Activated CD4-positive, alpha-beta T cell treated with anti-CD3 and anti-CD28 coated beads, Interleukin-2, amount 50 U/mL, for 1 hour (primary cell): Measurements from ENCODE around the gene SPINT2.
"Not testable (repeated sequence)": the region's sequence is repeated elsewhere in the genome, so short reads cannot be mapped to it uniquely, and the experiment has no call there.

Experiments
- DNase-seq: peaks from one replicate; pipeline ENCODE4 v3.0.0-alpha.2; 2020

SPINT2 gene, protein sequence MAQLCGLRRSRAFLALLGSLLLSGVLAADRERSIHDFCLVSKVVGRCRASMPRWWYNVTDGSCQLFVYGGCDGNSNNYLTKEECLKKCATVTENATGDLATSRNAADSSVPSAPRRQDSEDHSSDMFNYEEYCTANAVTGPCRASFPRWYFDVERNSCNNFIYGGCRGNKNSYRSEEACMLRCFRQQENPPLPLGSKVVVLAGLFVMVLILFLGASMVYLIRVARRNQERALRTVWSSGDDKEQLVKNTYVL

DNA sequence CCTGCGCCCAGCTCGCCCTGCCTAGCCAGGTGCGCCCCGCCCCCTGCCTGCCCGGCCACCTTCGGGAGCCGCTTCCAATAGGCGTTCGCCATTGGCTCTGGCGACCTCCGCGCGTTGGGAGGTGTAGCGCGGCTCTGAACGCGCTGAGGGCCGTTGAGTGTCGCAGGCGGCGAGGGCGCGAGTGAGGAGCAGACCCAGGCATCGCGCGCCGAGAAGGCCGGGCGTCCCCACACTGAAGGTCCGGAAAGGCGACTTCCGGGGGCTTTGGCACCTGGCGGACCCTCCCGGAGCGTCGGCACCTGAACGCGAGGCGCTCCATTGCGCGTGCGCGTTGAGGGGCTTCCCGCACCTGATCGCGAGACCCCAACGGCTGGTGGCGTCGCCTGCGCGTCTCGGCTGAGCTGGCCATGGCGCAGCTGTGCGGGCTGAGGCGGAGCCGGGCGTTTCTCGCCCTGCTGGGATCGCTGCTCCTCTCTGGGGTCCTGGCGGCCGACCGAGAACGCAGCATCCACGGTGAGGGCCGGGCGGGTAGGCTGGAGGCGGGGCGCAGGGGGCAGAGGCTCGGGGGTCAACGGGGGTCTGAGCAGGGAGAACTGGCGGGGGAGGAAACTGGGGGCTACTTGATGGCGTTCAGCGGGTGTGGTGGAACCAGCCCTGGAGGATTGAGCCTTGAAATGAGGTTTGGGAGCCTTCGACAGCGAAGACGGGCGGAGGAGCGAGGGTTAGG, at the start of gene SPINT2:
TSS of gene SPINT2 (plus strand) at position 88 of the 727 bp plus-strand sequence. CDS start at position 408, 320 bp downstream.
- DNase-seq = peak; percentile 45

DNA sequence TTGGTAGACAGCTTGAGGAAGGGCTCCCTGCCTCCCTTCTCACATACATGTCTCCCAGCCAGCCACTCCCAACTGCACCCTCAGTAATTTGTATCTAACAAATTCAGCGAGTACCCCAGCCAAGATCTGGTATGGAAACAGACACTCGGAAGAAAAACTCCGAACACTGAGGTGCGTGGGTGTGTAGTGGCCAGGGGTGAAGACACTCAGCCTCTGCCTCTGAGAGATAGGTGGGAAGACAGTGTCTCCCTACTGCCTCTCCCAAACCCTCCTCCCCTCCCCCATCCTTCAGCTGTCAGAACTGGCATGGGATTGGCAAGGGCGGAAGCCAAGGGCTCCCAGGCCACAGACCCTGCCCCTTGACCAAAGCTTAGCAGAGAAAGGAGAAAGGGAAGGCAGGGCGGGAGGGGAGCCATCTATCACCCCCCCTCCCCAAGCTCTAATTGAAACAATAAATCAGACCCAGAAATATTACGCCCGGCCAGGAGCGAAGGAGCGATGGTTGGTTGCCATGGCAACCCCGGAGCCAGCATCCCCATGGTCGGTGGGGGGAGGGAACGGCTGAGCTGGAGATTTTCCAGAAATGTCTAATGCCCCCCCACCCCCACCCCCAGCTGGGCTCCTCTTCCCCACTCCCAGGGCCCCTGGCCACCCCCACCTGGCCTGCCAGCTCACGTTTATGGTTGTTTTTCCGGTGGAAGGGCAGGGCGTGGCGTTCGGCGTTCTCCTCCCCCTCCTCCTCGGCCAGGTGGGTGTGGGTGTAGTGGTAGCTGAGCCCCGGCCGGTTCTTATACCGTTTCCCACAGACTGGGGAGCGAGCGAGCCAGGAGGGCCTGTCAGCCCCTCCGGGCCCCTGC, 47.4 kb upstream of the SPINT2 start:
- no peak for DNase-seq

DNA sequence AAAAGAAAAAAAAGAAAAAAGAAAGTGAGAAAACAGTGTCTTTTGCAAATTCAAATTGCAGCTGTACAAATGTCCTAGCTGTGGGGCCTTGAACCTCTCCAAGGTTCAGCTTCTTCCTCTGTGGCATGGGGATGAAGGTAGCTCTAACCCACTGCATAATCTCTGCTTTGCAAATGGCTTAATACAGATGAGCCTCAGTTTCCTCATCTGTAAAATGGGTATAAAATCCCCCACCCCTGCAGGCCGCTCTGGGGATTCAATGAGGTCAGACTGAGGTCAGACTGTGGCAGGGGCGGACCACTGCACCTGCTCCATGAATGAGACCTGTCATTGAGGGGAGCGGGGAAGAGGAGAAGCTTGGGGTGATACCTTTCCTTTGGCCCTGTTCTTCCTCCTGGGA, 46.2 kb upstream of the SPINT2 start:
- DNase-seq = no peak

DNA sequence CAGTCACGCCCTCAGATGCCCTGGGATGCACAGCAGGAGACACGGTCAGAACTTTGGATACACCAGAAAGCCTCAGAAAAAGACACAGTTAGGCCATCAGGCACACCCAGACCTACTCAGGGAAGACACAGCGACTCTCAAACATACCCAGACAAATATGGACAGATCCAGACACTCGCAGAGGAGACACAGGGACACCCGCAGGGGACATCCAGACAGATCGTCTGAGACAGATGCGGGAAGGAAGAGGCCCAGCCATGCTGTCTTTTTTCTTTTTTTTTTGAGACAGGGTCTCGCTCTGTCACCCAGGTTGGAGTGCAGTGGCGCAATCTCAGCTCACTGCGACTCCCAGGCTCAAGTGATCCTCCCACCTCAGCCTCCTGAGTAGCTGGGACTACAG, 45.2 kb upstream of the SPINT2 start:
- no peak for DNase-seq

DNA sequence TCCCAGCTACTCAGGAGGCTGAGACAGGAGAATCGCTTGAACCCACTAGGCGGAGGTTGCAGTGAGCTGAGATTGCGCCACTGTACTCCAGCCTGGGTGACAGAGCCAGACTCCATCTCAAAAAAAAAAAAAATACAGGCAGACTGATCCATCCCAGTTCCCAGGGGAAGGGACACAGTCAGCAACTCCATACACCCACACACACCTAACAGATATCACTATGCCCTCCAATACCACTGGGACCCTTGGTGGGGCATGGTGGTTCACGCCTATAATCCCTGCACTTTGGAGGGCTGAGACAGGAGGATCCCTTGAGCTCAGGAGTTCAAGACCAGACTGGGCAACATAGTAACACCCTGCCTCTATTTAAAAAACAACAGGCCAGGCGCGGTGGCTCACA, 43.0 kb upstream of the SPINT2 start:
- DNase-seq = no peak

DNA sequence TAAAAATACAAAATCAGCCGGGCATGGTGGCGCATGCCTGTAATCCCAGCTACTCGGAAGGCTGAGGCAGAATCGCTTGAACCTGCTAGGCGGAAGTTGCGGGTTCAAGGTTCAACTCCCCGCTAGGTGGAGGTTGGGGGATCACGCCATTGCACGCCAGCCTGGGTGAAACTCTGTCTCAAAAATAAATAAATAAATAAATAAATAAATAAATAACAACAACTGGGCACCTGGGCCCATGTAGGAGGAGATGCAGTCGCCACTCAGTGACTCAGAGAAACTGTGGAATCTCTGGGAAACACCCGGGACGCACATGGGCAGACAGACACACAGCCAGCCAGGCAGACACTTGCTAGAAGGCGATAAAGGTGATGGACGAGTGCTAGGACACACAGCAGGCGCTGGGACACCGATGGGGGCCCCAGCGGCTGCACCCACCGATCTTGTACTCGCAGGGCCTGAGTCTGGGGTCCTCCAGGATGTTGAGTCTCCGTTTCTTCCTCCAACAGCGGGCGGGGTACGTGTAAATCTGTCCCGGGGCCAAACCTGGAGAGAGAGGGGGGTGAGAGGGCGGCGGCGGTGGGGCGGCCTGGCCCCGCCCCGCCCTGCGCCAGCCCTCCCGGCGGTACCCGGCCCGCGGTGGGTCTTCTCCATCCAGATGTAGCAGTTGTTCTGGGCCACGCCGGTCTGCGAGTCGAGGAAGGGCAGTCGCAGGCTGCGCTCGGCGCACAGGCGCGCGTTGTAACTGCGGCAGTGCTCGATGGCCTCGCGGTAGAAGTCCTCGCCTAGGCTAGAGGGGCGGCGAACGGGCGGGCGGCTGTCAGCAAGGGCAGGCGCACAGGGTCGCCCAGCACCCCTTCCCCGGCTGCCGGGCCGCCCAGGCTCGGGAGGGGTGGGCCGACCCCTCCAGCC, 42.2 kb upstream of the SPINT2 start:
- no peak for DNase-seq

DNA sequence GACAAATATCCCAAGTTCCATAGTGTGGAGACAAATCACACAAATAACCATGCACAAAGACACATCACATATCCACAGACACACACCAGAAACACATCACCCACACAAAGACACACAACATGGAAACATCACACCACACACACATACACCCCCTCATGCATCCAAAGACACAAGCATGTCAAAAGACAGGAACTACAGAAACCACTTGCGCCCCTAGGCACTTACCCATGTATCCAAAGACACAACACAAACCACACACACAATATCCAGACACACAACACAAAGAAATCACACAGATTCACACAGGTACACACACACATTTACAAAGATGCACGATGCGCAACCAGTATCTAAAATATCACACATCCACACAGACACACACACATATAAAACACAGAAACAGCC, 41.3 kb upstream of the SPINT2 start:
- no peak for DNase-seq

DNA sequence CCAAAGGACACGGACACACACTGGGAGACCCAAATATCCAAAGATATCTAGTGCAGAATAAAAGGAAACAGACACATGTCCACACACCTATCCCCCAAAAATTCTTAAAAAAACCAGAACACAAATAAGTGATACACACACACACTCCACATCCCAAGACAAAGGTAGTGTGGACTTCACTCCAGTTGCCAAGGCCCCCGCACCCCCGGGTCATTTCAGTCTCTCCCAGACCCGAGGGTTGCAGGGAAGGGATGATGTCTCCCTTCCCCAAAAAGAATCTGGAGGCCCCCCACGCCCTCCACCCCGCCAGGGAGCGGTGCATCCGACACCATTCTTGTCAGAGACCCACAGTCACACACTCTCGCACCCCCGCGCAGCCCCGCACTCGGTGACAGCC, 40.8 kb upstream of the SPINT2 start:
- no peak for DNase-seq

DNA sequence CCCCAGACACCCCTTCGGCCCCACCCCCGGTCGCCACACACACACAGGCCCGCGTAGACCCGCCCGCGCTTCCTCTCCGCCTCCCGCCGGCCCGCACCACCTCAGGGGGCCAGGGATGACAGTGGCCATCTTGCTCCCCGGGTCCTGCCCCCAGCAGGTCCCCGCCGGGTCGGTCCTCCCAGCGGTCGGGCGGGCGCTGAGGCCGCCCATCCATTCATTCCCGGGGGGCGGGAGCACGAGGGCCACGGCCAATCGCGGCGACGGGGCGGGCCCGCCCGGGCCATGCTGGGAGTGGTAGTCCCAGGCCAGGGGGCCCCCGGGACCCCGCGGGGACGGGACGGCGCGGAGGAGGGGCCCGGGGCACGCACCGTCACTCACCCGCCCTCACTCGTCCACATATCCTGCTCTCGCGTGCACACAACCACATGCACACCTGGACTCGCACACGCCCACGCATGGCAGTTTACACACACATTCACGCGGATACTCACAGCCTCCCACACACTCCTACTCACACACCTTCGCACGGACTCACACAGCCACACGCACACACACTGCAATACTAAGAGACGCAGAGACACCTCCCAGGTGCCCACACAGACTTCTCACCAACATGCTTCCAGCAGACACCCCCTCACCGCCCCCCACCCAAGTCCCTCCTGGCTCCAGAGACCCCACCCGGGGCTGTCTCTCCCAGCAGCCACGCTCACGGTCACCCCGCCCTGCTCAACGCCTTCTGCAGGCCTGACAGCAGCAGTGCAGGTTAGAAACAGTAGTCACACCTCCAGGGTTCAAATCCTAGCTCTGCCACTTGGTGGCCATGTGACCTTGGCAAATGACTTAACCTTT, 40.1 kb upstream of the SPINT2 start, which contains the start of gene DPF1:
TSS of gene DPF1 (minus strand) at position 209 of the 849 bp plus-strand sequence. CDS start at position 129, 80 bp downstream.
- peak; percentile 29 for DNase-seq

DNA sequence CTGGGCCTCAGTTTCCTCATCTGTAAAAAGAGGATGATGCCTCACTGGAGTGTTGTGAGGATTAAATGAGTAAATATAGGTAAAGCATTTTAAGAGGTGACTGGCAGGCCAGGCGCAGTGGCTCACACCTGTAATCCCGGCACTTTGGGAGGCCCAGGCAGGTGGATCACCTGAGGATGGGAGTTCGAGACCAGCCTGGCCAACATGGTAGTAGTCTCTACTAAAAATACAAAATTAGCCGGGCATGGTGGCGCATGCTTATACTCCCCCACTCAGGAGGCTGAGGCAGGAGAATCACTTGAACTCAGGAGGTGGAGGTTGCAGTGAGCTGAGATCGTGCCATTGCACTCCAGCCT, 39.5 kb upstream of the SPINT2 start:
- DNase-seq = not testable (repeated sequence)

DNA sequence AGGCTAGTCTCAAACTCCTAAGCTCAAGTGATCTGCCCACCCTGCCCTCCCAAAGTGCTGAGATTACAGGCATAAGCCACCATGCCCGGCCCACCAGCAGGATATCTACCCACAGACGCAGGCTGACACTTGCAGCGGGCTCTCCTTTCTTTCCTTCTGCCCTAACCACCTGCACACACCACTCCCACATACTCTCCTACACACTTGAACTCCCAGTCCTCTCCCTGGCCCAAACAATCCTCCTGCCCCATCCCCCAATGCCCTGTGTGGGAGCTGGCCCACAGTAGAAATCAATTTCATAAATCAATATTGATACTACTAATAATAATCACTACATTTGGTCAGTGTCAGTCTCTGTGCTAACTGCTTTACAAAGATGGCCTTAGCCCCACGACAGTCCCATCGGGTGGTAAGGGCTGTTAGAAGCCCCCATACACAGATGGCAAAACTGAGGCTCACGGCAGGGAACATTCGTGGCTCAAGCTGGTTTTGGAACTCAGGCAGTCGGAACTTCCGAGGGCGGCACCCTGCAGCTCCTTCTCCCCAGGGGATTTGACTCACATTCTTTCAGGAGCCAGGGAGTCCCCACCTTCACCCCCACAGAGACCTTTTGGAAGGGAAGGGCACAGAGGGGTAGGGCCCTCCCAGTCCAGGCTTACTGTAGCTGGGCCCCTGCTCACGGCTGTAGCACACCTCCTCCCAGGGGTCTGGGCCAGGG, 36.9 kb upstream of the SPINT2 start:
- DNase-seq = no peak

DNA sequence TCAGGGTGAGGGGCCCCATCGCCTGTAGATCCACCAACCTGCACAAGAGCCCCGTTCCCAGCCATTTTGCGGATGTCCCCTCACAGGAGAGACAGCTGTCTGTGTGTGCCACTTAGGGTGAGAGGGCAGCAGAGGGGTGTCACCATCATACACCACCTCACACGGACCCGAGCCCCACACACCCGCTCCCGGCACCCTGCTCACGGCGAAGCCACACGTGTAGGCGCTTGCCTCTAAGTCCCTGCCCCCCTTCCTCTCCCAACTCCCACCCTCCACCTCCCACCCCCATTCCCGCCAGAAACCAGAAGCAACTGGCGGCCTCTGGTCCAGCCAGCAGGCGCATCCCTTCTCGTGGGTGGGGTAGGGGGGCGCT, 36.4 kb upstream of the SPINT2 start:
- no peak for DNase-seq

DNA sequence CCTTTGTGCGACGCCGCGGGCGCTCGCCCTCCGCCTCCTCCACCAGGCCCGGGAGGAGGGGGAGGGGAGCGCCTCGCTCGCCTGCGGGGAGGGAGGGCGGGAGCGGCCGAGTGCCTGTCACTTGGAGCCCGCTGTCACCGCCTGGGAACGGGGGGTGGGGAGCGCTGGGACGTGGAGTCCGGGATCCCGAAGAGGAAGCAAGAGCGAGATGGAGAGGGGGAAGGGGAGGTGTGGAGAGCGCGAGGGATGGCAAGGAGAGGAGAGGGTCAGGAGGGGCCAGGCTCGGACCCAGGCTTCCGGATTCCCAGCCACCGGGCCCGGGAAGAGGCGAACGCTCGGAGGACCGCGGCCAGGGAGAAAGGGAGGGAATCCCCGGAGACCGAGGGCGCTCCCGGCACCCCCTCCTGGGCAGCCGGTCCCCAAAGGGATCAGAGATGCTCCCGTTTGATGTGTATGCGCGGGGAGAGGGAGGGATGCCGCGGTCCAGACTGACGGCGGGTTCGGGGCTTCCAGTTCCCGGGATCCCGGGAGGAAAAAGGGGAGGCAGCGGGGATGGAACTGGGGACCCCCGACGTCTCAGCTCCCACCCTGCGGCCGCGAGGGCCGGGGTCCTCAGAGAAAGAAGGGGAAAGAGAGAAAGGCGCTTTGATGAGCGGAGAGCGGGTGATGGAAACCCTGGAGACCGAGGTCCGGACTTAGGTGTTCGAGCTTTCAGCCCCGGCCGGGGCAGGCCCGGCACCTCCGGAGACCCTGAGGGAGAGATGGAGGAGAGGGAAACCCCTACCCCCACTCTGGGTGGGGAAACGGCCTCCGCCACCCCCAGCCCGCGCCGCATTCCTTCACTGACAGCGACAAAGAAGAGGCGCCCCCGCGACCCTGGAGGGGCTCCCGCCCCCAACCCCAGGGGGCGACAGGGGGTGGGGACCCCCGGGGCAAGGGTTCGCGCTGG, 35.6 kb upstream of the SPINT2 start:
- no peak for DNase-seq

DNA sequence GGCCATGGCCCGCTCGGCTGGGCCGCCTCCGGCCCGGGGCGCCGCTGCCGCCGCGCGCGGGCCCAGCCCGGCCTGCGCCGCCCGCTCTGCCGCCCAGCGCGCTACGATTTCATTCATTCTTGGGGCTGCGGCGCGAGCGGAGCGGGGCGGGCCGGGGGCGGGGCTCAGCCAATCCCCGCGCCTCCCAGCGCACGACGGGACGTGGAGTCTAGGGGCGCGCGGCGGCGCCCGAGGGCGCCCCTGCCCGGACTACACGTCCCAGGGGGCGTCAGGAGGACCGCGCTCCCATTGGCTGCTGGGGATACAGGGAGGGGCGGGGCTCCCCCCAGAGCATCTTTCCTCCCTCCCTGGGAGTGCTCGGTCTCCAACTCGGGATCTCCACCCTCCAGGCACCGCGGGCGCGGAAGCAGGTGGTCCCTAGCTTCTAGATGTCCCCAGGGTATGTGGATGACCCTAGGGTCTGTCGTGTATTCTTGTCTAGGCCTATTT, 34.7 kb upstream of the SPINT2 start:
- DNase-seq = peak; percentile 57

DNA sequence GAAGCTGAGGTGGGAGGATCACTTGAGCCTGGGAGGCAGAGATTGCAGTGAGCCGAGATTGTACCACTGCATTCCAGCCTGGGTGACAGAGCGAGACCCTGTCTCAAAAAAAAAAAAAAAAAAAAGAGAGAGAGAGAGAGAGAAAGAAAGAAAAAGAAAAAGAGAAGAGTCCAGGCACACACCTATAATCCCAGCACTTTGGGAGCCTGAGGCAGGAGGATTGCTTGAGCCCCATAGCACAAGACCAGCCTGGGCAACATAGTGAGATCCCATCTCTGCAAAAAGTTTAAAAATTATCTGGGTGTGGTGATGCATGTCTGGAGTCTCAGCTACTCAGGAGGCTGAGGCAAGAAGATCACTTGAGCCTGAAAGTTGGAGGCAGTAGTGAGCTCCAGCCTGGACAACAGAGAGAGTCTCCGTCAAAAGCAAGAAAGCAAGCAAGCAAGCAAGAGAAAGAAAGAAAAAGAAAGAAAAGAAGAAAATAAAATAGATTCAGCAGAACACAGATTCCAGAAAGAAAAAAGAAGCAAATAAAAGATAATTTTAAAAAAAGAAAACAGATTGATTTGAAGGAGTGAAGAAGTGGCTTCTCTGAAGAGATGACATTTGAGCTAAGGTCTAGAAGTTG, 33.8 kb upstream of the SPINT2 start:
- DNase-seq = not testable (repeated sequence)

DNA sequence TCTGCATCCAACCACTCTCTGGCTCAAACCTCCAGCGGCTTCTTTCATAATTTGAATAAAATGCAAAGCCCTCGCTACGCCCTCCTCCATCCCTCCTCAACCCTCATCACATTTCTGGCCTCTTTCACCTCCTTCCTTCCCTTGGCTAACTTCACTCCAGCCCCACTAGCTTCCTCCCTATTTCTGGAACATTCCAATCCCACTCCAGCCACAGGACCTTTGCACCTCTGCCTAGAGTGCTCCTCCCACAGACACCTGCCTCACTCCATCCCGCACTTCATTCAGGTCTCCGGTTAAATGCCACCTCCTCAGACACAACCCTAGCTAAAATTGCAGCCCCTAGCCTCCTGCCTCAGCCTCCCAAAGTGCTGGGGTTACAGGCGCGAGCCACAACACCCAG, 32.5 kb upstream of the SPINT2 start:
- DNase-seq = no peak

DNA sequence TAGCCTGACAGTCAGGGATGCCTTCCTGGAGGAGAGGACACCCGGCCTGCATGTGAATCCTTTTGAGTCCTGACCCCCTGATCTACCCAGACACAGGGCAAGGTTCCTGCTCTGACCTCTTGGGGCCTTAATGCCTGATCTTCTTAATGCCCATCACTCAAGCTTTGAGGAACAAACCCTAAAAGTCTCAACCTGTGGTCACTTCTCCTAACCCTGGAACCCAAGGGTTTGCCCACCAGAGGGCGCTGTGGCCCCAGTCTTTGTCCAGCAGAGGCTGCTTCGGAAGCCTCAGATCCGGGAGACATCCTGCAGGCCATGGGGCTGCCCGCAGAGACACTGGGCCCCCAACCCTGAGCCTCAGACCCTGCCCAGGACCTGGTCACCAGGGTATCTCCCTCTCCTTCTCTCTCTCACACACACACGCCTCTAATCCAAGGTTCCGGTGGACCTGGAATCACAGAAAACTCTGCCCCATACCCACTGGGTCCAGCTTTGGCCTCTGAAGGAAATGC, 30.6 kb upstream of the SPINT2 start:
- DNase-seq = peak; percentile 76

DNA sequence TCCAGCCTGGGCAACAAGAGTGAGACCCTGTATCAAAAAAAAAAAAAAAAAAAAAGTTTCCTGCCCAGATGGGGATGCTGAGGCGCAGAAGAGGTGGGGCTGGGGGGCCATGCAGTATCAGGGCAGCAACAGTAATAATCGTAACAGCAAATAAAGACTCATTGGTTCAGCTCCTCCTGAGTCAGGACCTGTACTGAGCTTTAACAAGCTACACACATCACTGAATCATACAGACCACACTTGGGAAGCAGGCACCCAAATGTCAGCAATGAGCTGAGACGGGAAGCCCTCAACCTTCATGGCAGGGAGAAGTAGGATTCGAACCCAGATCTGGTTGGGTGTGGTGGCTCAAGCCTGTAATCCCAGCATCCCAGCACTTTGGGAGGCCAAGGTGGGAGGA, 29.8 kb upstream of the SPINT2 start:
- DNase-seq = no peak

DNA sequence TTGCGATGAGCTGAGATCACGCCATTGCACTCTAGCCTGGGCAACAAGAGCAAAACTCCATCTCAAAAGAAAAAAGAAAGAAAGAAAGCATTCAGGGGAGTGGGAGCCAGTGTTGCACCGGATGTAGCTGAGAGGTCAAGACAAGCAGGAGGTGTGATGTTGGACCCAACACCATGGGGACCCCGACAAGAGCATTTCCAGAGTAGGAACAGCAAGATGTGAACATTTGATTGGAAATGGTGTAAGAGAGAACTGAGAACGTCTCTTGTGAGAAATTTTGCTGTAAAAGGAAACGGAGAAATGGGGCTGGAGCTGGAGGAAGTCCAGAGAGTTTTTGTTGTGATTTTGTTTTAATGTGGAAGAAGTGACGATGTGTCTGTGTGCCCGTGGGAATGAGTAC, 24.6 kb upstream of the SPINT2 start:
- DNase-seq = no peak
